ENCODE data around the gene NLRC5. TPM values are rescaled to one million over a fixed set of nuclear protein-coding genes. Genes with fewer than 3 reads are reported as not detected.
"Not testable (repeated sequence)": the region's sequence is repeated elsewhere in the genome, so short reads cannot be mapped to it uniquely, and the experiment has no call there.

Gene NLRC5
- total RNA-seq, 3 donors from 2014 or later: 110 to 127 (median 113) TPM

DNA sequence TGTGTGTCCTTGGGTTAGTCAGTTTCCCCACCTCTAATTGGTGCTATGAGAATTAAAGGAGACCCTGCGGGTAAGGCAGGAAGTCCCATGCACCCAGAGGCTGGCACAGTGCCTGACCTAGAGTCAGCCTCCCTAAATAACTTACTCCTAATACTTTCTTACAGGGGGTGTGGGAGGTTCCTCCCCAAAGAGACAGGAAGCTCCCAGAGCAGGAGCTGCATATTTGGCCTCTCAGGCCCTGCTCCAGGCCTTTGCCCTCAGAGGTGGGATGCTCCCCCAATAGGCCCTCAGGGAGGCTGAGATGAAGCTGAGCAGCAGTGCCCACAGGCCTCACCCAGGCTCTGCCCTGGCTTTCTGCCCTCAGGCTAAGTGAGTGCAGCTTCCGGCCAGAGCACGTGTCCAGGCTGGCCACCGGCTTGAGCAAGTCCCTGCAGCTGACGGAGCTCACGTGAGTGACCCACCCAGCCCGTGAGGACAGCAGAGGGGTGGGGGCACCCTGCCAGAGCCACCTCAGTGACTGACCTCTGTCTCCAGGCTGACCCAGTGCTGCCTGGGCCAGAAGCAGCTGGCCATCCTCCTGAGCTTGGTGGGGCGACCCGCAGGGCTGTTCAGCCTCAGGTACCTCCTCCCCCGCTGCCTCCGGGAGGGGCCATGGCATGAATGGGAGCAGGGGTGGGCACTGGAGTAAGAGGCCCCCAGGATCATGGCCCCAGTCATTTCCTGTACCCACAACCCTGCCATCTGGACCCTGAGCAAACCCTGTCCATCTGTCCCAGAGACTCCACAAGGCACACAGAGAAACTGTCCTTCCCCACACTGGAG, 71.9 kb downstream of the NLRC5 start:
- Histone ChIP-seq H3K4me1 (ENCODE audit: low read depth) (no peaks in the 10 kb centered on the region), H3K4me3 (no peak overlapping the region), H3K36me3 (ENCODE audit: low read depth) (peaks cover 4% of the 10 kb centered on the region), H3K9me3 (no peaks in the 10 kb centered on the region)
- TF ChIP-seq, protein P1, sequence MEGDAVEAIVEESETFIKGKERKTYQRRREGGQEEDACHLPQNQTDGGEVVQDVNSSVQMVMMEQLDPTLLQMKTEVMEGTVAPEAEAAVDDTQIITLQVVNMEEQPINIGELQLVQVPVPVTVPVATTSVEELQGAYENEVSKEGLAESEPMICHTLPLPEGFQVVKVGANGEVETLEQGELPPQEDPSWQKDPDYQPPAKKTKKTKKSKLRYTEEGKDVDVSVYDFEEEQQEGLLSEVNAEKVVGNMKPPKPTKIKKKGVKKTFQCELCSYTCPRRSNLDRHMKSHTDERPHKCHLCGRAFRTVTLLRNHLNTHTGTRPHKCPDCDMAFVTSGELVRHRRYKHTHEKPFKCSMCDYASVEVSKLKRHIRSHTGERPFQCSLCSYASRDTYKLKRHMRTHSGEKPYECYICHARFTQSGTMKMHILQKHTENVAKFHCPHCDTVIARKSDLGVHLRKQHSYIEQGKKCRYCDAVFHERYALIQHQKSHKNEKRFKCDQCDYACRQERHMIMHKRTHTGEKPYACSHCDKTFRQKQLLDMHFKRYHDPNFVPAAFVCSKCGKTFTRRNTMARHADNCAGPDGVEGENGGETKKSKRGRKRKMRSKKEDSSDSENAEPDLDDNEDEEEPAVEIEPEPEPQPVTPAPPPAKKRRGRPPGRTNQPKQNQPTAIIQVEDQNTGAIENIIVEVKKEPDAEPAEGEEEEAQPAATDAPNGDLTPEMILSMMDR (IDR thresholded peaks at IDR 0.05): no peak
- DNase-seq (peak in 2 of 3 donors; percentile 14 to 67), ATAC-seq (peak; percentile 31)
- intact Hi-C loops (cut with DNase I, micrococcal nuclease): no loop called here

DNA sequence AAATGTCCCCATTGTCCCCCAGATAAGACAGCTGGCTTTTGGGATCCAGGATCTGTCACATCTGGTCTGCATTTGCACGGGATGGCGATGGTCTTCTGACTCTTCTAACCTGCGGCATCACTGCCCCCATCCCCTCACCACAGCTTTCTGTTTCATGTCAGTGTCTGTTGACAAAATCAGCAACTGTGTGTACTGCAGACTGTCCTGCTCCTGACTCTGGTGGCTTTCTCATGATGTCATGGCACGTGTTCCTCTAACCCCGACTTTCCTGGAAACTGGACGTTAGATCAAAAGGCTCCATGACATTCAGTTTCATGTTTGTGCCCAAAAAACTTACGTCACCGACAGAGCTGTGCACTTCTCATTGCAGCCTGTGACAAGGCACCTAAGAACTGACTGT, 73.0 kb downstream of the NLRC5 start:
- intact Hi-C loops (cut with DNase I, micrococcal nuclease): no loop called here
- no peaks in the 10 kb centered on the region for H3K9me3 ChIP-seq
- no peak for DNase-seq
- H3K36me3 ChIP-seq (ENCODE audit: low read depth): peaks cover 4% of the 10 kb centered on the region
- TF ChIP-seq, protein P1 (IDR thresholded peaks at IDR 0.05): no peak
- ATAC-seq: no peak
- no peaks in the 10 kb centered on the region for H3K4me1 ChIP-seq (ENCODE audit: low read depth)
- no peak overlapping the region for H3K4me3 ChIP-seq

DNA sequence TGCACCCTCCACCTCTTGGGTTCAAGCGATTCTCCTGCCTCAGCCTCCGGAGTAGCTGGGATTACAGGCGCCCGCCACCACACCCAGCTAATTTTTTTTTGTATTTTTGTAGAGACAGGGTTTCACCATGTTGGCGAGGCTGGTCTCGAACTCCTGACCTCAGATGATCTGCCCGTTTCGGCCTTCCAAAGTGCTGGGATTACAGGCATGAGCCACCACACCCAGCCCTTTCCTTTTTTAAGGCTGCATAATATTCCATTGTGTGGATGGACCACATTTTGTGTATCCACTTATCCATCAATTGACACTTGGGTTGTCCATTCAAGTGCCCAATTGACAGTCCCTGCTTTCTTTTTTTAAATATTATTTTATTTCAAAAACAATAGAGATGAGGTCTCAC, 73.8 kb downstream of the NLRC5 start:
- not testable (repeated sequence) for ATAC-seq; H3K36me3 ChIP-seq (ENCODE audit: low read depth)

DNA sequence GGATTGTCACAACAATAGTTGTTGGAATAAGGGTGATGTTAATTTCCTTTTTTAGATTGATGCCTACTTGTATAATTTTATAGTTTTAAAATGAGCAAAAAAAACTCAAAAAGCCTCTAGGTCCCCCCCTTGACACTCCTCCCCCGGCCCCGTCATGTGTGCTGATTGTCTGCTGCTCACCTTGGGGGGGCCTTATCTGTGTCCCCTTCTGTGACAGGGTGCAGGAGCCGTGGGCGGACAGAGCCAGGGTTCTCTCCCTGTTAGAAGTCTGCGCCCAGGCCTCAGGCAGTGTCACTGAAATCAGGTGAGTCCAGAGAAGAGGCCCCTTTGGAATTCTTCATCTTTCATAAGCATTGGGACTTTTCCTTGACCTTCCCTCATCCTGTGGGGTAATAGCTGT, 75.6 kb downstream of the NLRC5 start:
- ATAC-seq: no peak
- intact Hi-C loops (cut with DNase I, micrococcal nuclease): no loop called here

More for the DNA sequence above, 73.8 kb downstream of the NLRC5 start:
- H3K9me3 ChIP-seq; H3K4me1 ChIP-seq (ENCODE audit: low read depth); intact Hi-C loops (cut with DNase I, micrococcal nuclease); H3K4me3 ChIP-seq; DNase-seq: not testable (repeated sequence)

DNA sequence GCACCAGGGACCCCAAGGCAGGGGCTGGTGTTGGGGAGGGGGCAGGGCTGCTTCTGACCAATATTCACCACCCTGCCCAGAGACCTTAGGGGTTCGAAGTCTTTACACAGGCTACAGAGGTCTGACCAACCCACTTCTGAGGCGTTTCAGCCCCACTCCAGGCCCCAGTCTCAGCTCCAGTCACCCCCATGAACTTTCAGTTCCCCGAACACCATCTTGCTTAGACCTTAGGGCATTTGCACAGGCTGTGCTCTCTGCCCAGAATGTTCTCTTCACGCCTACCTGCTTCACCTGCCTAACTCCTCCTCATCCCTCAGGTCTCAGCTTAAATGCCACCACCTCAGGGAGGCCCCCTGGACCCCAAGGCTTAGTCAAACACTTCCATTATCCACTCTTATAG, 77.3 kb downstream of the NLRC5 start:
- no peaks in the 10 kb centered on the region for H3K4me1 ChIP-seq (ENCODE audit: low read depth)
- TF ChIP-seq, protein P1 (IDR thresholded peaks at IDR 0.05): no peak
- H3K36me3 ChIP-seq (ENCODE audit: low read depth): peaks cover 4% of the 10 kb centered on the region
- H3K9me3 ChIP-seq: no peaks in the 10 kb centered on the region
- H3K4me3 ChIP-seq: no peak overlapping the region
- ATAC-seq: no peak
- DNase-seq: no peak
- intact Hi-C loops (cut with DNase I, micrococcal nuclease): no loop called here

More for the DNA sequence above, 75.6 kb downstream of the NLRC5 start:
- no peaks in the 10 kb centered on the region for H3K4me1 ChIP-seq (ENCODE audit: low read depth)
- peaks cover 4% of the 10 kb centered on the region for H3K36me3 ChIP-seq (ENCODE audit: low read depth)
- DNase-seq: no peak
- no peaks in the 10 kb centered on the region for H3K9me3 ChIP-seq
- TF ChIP-seq, protein P1 (IDR thresholded peaks at IDR 0.05): no peak
- no peak overlapping the region for H3K4me3 ChIP-seq

DNA sequence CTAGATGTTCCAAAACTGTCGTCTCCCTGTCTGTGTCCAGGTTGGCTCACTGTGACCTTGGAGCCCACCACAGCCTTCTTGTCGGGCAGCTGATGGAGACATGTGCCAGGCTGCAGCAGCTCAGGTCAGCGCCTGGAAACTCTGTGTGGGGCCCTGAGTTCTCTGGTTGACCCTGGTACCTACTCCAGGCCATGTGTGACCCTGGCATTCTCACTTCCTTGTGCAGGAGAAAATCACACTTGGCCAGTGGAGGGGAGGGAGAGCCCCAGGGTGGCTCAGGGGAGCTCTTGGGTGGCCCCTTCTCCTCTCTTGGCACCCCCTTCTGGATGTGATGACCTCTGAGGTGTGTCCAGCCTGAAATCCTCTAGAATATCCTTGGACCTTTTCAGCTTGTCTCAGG, 78.0 kb downstream of the NLRC5 start:
- H3K4me3 ChIP-seq: no peak overlapping the region
- no peaks in the 10 kb centered on the region for H3K36me3 ChIP-seq (ENCODE audit: low read depth)
- ATAC-seq (no peak), DNase-seq (no peak)
- no peaks in the 10 kb centered on the region for H3K9me3 ChIP-seq
- intact Hi-C loops (cut with DNase I, micrococcal nuclease): no loop called here
- TF ChIP-seq, protein P1 (IDR thresholded peaks at IDR 0.05): no peak
- H3K4me1 ChIP-seq (ENCODE audit: low read depth): no peaks in the 10 kb centered on the region
